ENCODE results near the gene SMAD2.

DNA sequence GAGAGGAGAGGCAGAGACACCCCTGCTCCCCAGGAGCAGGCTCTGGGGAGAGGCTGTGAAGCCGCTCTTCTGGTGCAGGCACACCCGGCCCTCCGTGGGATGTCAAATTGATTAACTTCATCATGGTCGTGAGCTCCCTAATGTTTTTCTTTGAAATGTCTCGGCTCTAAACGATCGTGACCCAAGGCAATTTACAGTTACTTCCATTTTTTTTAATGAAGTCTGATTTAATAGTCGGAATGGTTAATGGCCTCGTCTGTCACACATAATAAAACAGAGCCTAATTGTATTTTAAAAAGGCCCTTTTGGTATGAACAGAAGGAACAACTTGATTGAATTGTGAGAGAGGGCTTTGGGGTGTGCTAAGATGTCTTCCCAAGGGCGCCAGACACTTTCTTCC is 130.2 kb downstream of the SMAD2 start:
- TF ChIP-seq CTCF (IDR thresholded peaks at IDR 0.05): no peak
- TF ChIP-seq EP300 (IDR thresholded peaks at IDR 0.05): no peak

Data from sigmoid colon (tissue), 4 donors.